ENCODE measurements around the gene CLEC16A.
A peak's percentile ranks its signal among the peaks of the same experiment; 100 is the strongest.

Gene CLEC16A

GRCh38 chr16:11169641-11170040, 225.3 kb downstream of the CLEC16A start:
- Histone ChIP-seq H3K4me3 (ENCODE audit: low read depth in 1 of 2, low read length in 2 of 2) (no peak overlapping the region), H3K27ac (ENCODE audit: low read length) (peak overlapping the region; percentile 51), H3K4me2 (ENCODE audit: insufficient read depth, low read length) (no peak overlapping the region), H3K36me3 (ENCODE audit: insufficient read depth, low read length) (peaks cover 49% of the 10 kb centered on the region), H3K4me1 (ENCODE audit: insufficient read depth, low read length) (peaks cover 5% of the 10 kb centered on the region), H3K9ac (ENCODE audit: low read depth, low read length) (0 out of 2 replicates have a peak overlapping the region, but pooled peaks have one; percentile 3), H3K9me3 (ENCODE audit: insufficient read depth, low read length, severe bottlenecking) (no peaks in the 10 kb centered on the region), H3K27me3 (ENCODE audit: insufficient read depth, low read length, poor library complexity) (no peaks in the 10 kb centered on the region), H2AFZ (ENCODE audit: low read depth, low read length) (no peak overlapping the region), H3K79me2 (ENCODE audit: insufficient read depth, low read length) (no peaks in the 10 kb centered on the region), H4K20me1 (ENCODE audit: insufficient read depth, low read length) (no peaks in the 10 kb centered on the region)
- TF ChIP-seq EZH2 (IDR thresholded peaks at IDR 0.05; ENCODE audit: borderline replicate concordance, low read depth, low read length, severe bottlenecking): no peak
- TF ChIP-seq CTCF (IDR thresholded peaks at IDR 0.05; ENCODE audit: borderline replicate concordance, extremely low read depth, low read length, poor library complexity, severe bottlenecking): no peak
- no peak for DNase-seq
- ATAC-seq (ENCODE audit: insufficient read depth, low read depth): 0 out of 3 replicates have a peak, but pooled peaks have one; percentile 34

GRCh38 chr16:11170201-11170600, 225.8 kb downstream of the CLEC16A start:
- H2AFZ ChIP-seq (ENCODE audit: low read depth, low read length): no peak overlapping the region
- H3K79me2 ChIP-seq (ENCODE audit: insufficient read depth, low read length): no peaks in the 10 kb centered on the region
- DNase-seq: no peak
- H4K20me1 ChIP-seq (ENCODE audit: insufficient read depth, low read length): no peaks in the 10 kb centered on the region
- no peak overlapping the region for H3K4me2 ChIP-seq (ENCODE audit: insufficient read depth, low read length)
- H3K27ac ChIP-seq (ENCODE audit: low read length): peak overlapping the region; percentile 51
- H3K36me3 ChIP-seq (ENCODE audit: insufficient read depth, low read length): peaks cover 49% of the 10 kb centered on the region
- peaks cover 11% of the 10 kb centered on the region for H3K4me1 ChIP-seq (ENCODE audit: insufficient read depth, low read length)
- 0 out of 2 replicates have a peak overlapping the region, but pooled peaks have one; percentile 3 for H3K9ac ChIP-seq (ENCODE audit: low read depth, low read length)
- no peak for ATAC-seq (ENCODE audit: insufficient read depth, low read depth)
- TF ChIP-seq CTCF (IDR thresholded peaks at IDR 0.05; ENCODE audit: borderline replicate concordance, extremely low read depth, low read length, poor library complexity, severe bottlenecking) (no peak), EZH2 (IDR thresholded peaks at IDR 0.05; ENCODE audit: borderline replicate concordance, low read depth, low read length, severe bottlenecking) (no peak)
- H3K4me3 ChIP-seq (ENCODE audit: low read depth in 1 of 2, low read length in 2 of 2): no peak overlapping the region
- no peaks in the 10 kb centered on the region for H3K9me3 ChIP-seq (ENCODE audit: insufficient read depth, low read length, severe bottlenecking)
- H3K27me3 ChIP-seq (ENCODE audit: insufficient read depth, low read length, poor library complexity): no peaks in the 10 kb centered on the region

DNA sequence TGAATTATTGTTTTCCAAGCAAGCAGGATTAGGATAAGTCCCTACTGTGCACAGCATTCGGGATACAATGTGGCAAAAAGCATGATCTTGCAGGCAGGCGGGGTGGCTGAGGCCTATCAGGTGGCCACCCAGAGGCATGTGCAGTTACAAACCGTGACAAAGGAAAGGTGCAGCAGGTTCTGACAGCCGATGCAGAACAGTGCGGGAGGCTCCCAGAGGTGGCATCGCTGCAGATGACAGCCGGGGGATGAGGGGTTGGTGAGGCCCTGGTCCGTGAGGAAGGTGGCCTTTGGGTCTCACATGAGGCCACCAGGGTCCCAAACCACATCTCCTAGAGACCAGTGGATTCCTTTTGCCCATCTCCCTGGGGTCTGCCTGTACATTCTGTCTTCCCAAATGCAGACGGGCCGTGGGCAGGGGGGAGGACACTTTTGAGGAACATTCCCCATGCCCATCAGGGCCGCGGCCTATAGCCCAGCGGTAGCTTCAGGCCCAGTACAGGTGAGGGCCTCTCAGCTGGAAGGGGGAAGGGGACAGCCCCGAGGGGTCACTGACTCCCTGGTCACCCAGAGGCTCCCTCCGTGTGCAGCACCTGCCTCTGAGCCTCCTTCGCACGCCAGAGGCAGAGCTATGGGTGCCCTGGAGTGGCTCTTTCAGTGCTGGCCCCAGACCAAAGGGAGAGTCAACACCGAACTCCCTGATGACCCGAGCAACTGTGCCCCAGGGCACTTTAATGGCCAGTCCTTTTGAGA, 226.5 kb downstream of the CLEC16A start:
- Histone ChIP-seq H3K79me2 (ENCODE audit: insufficient read depth, low read length) (no peaks in the 10 kb centered on the region), H3K9ac (ENCODE audit: low read depth, low read length) (no peak overlapping the region), H3K27me3 (ENCODE audit: insufficient read depth, low read length, poor library complexity) (no peaks in the 10 kb centered on the region), H3K9me3 (ENCODE audit: insufficient read depth, low read length, severe bottlenecking) (no peaks in the 10 kb centered on the region), H3K4me2 (ENCODE audit: insufficient read depth, low read length) (no peak overlapping the region), H3K4me3 (ENCODE audit: low read depth in 1 of 2, low read length in 2 of 2) (no peak overlapping the region), H3K27ac (ENCODE audit: low read length) (peak overlapping the region; percentile 51), H2AFZ (ENCODE audit: low read depth, low read length) (no peak overlapping the region), H4K20me1 (ENCODE audit: insufficient read depth, low read length) (no peaks in the 10 kb centered on the region), H3K36me3 (ENCODE audit: insufficient read depth, low read length) (peaks cover 48% of the 10 kb centered on the region), H3K4me1 (ENCODE audit: insufficient read depth, low read length) (peaks cover 18% of the 10 kb centered on the region)
- TF ChIP-seq CTCF (IDR thresholded peaks at IDR 0.05; ENCODE audit: borderline replicate concordance, extremely low read depth, low read length, poor library complexity, severe bottlenecking) (no peak), EZH2 (IDR thresholded peaks at IDR 0.05; ENCODE audit: borderline replicate concordance, low read depth, low read length, severe bottlenecking) (no peak)
- DNase-seq: no peak
- ATAC-seq (ENCODE audit: insufficient read depth, low read depth): no peak
